GM23338 (cell line): ENCODE data around the gene TLE3. TPM values are rescaled to one million over a fixed set of nuclear protein-coding genes. Genes with fewer than 3 reads are reported as not detected.

Source experiments
- ATAC-seq: fragments of 200-7000 bp; cut with Tn5 transposase; 3 replicates; pipeline ENCODE4 v1.9.1; 2020
- DNase-seq: peaks from one replicate; pipeline ENCODE4 v3.0.0-alpha.2; 2015; ENCODE audit warnings: low spot score
- H2AFZ ChIP-seq: fragments of 200-600 bp; sonication (generic); 2 replicates; pipeline ENCODE4 v1.8.0; 2016; ENCODE audit warnings: antibody characterized with exemption, mild to moderate bottlenecking, moderate library complexity
- H3F3A ChIP-seq: fragments of 200-600 bp; sonication (generic); replicated peaks from 2 replicates; pipeline ENCODE4 v1.8.0; 2017; ENCODE audit warnings: antibody characterized with exemption, mixed run types, low read depth
- H3K27ac ChIP-seq: fragments of 200-600 bp; sonication (generic); 2 replicates; pipeline ENCODE4 v1.6.1; 2016; ENCODE audit warnings: low read depth
- H3K27me3 ChIP-seq: fragments of 200-600 bp; sonication (generic); 2 replicates; pipeline ENCODE4 v1.8.0; 2016; ENCODE audit warnings: mild to moderate bottlenecking, mixed run types, moderate library complexity; ENCODE audit not compliant: insufficient read depth
- H3K36me3 ChIP-seq: fragments of 200-600 bp; sonication (generic); 2 replicates; pipeline ENCODE4 v1.8.0; 2016; ENCODE audit warnings: mild to moderate bottlenecking; ENCODE audit not compliant: insufficient read depth
- H3K4me1 ChIP-seq: fragments of 200-600 bp; sonication (generic); 2 replicates; pipeline ENCODE4 v1.8.0; 2016; ENCODE audit warnings: mild to moderate bottlenecking, moderate library complexity; ENCODE audit not compliant: insufficient read depth
- H3K4me2 ChIP-seq: fragments of 200-600 bp; sonication (generic); 2 replicates; pipeline ENCODE4 v1.7.1; 2017; ENCODE audit warnings: mixed run types
- H3K4me3 ChIP-seq: fragments of 200-600 bp; sonication (generic); 2 replicates; pipeline ENCODE4 v1.6.1; 2016; ENCODE audit warnings: mixed run types
- H3K79me2 ChIP-seq: fragments of 200-600 bp; sonication (generic); replicated peaks from 2 replicates; pipeline ENCODE4 v1.8.0; 2017; ENCODE audit warnings: mild to moderate bottlenecking; ENCODE audit not compliant: insufficient read depth
- H3K9me2 ChIP-seq: fragments of 200-600 bp; sonication (generic); 2 replicates; pipeline ENCODE4 v1.8.0; 2017; ENCODE audit not compliant: insufficient read depth
- H4K20me1 ChIP-seq: fragments of 200-600 bp; sonication (generic); replicated peaks from 2 replicates; pipeline ENCODE4 v1.8.0; 2017; ENCODE audit warnings: mild to moderate bottlenecking; ENCODE audit not compliant: insufficient read depth
- H3K27ac Mint-ChIP-seq: 2 replicates; pipeline ENCODE4 v1.8.0; 2020; ENCODE audit warnings: inconsistent platforms, mild to moderate bottlenecking, moderate library complexity, mixed read lengths
- H3K27me3 Mint-ChIP-seq: 3 replicates; pipeline ENCODE4 v1.8.0; 2022; ENCODE audit warnings: low read depth, mild to moderate bottlenecking, moderate library complexity, mixed read lengths, inconsistent platforms; ENCODE audit not compliant: insufficient read depth, poor library complexity
- H3K36me3 Mint-ChIP-seq: 3 replicates; pipeline ENCODE4 v1.8.0; 2021; ENCODE audit warnings: low read depth, mild to moderate bottlenecking, inconsistent platforms, moderate library complexity, mixed read lengths
- H3K4me1 Mint-ChIP-seq: 3 replicates; pipeline ENCODE4 v1.8.0; 2020; ENCODE audit warnings: mild to moderate bottlenecking, inconsistent platforms, mixed read lengths
- H3K4me3 Mint-ChIP-seq: 3 replicates; pipeline ENCODE4 v1.8.0; 2021; ENCODE audit warnings: moderate library complexity, mild to moderate bottlenecking, inconsistent platforms, mixed read lengths
- H3K9me3 Mint-ChIP-seq: 3 replicates; pipeline ENCODE4 v1.8.0; 2020; ENCODE audit warnings: moderate library complexity, mild to moderate bottlenecking, inconsistent platforms, mixed read lengths
- CREB1 ChIP-seq: fragments of 250-450 bp; sonication (Bioruptor Pico); IDR thresholded peaks from 2 replicates; pipeline ENCODE4 v1.5.0; 2020; ENCODE audit warnings: low read depth, mild to moderate bottlenecking, moderate library complexity
- ETS1 ChIP-seq: IDR thresholded peaks from 2 replicates; pipeline ENCODE4 v1.6.1; 2016; ENCODE audit warnings: antibody characterized with exemption
- EZH2 ChIP-seq: fragments of 200-600 bp; sonication (generic); IDR thresholded peaks from one replicate; pipeline ENCODE4 v1.8.0; 2017; ENCODE audit warnings: antibody characterized with exemption, mild to moderate bottlenecking, low read depth; ENCODE audit not compliant: unreplicated experiment
- EZH2phosphoT487 ChIP-seq: fragments of 200-600 bp; sonication (generic); IDR thresholded peaks from one replicate; pipeline ENCODE4 v1.8.1; 2018; ENCODE audit warnings: antibody characterized with exemption; ENCODE audit not compliant: unreplicated experiment
- JUNB ChIP-seq: IDR thresholded peaks from one replicate; pipeline ENCODE4 v1.6.1; 2016; ENCODE audit warnings: antibody characterized with exemption; ENCODE audit not compliant: unreplicated experiment
- NANOG ChIP-seq: IDR thresholded peaks from 2 replicates; pipeline ENCODE4 v1.6.1; 2016; ENCODE audit warnings: antibody characterized with exemption, borderline replicate concordance
- POLR2AphosphoS5 ChIP-seq: IDR thresholded peaks from 2 replicates; pipeline ENCODE4 v1.6.1; 2016; ENCODE audit warnings: antibody characterized with exemption, low read depth
- STAT1 ChIP-seq: IDR thresholded peaks from one replicate; pipeline ENCODE4 v1.6.1; 2016; ENCODE audit warnings: antibody characterized with exemption; ENCODE audit not compliant: unreplicated experiment
- ZNF114 ChIP-seq: fragments of 250-450 bp; sonication (Bioruptor Pico); IDR thresholded peaks from 2 replicates; pipeline ENCODE4 v1.5.0; 2020; ENCODE audit warnings: mild to moderate bottlenecking, moderate library complexity
- ZNF331 ChIP-seq: fragments of 250-450 bp; sonication (Bioruptor Pico); IDR thresholded peaks from 2 replicates; pipeline ENCODE4 v1.5.0; 2020; ENCODE audit warnings: low read depth, mild to moderate bottlenecking, moderate library complexity
- polyA plus RNA-seq: library from polyadenylated mRNA; unstranded; fragments of >200 nt; fragmentation: Nextera tagmentation; extraction: Ambion mirVana; gene quantifications from 2 replicates; pipeline ENCODE4 v1.2.1, GENCODE V29; 2016
- total RNA-seq: library from RNA; depleted of rRNA; stranded (reverse); fragments of >200 nt; shearing (Covaris generic); gene quantifications from 2 replicates; pipeline ENCODE4 v1.2.3, GENCODE V29; 2014
- TF ChIP-seq, protein P1 (sequence below), 2 experiments: fragments of 200-600 bp in 1 of 2; sonication (generic) in 1 of 2; conservative IDR thresholded peaks; 2 replicates each; pipeline versions ENCODE4 v1.5.1 to v1.6.1; 2016 to 2017; ENCODE audit warnings: antibody characterized with exemption in 2 of 2, low read depth in 2 of 2, mild to moderate bottlenecking in 2 of 2, moderate library complexity in 1 of 2
- TF ChIP-seq, protein P2 (sequence below): IDR thresholded peaks from one replicate; pipeline ENCODE4 v1.6.1; 2018; ENCODE audit warnings: antibody characterized with exemption; ENCODE audit not compliant: unreplicated experiment
- TF ChIP-seq, protein P3 (sequence below): fragments of 250-450 bp; sonication (Bioruptor Pico); IDR thresholded peaks from 2 replicates; pipeline ENCODE4 v1.5.0; 2020; ENCODE audit warnings: mild to moderate bottlenecking, moderate library complexity

TLE3 gene
- total and polyA plus RNA-seq, 2 experiments from 2014 or later = 10.4 to 79.5 TPM

- Mint-ChIP-seq H3K27me3 (peaks cover 7% of the 10 kb centered on the region), H3K27ac (peak overlapping the region; percentile 77), H3K4me3 (no peak overlapping the region), H3K9me3 (no peaks in the 10 kb centered on the region), H3K36me3 (peaks cover 57% of the 10 kb centered on the region), H3K4me1 (peaks cover 15% of the 10 kb centered on the region)
- Histone ChIP-seq H3F3A (no peaks in the 10 kb centered on the region), H4K20me1 (peaks cover 23% of the 10 kb centered on the region), H3K4me2 (no peak overlapping the region), H3K79me2 (peaks cover 7% of the 10 kb centered on the region), H3K4me3 (no peak overlapping the region), H3K27ac (no peak overlapping the region), H3K36me3 (no peaks in the 10 kb centered on the region; the same call in none of the 2 replicates), H3K27me3 (no peaks in the 10 kb centered on the region), H3K9me2 (no peaks in the 10 kb centered on the region), H3K4me1 (peaks cover 6% of the 10 kb centered on the region; the same call in 1 of the 2 replicates), H2AFZ (no peak overlapping the region)
- DNase-seq (no peak), ATAC-seq (peak; percentile 18; the same call in 1 of the 3 replicates)
- no peak for TF ChIP-seq NANOG
- no peak for TF ChIP-seq STAT1
- no peak for TF ChIP-seq POLR2AphosphoS5
- no peak for TF ChIP-seq CREB1 (CRISPR knock-in tag)
- TF ChIP-seq ZNF114 (CRISPR knock-in tag) = no peak
- no peak for TF ChIP-seq ETS1
- no peak for TF ChIP-seq ZNF331 (CRISPR knock-in tag)
- no peak for TF ChIP-seq EZH2
- TF ChIP-seq JUNB = no peak
- TF ChIP-seq EZH2phosphoT487 = no peak
- TF ChIP-seq, protein P1, sequence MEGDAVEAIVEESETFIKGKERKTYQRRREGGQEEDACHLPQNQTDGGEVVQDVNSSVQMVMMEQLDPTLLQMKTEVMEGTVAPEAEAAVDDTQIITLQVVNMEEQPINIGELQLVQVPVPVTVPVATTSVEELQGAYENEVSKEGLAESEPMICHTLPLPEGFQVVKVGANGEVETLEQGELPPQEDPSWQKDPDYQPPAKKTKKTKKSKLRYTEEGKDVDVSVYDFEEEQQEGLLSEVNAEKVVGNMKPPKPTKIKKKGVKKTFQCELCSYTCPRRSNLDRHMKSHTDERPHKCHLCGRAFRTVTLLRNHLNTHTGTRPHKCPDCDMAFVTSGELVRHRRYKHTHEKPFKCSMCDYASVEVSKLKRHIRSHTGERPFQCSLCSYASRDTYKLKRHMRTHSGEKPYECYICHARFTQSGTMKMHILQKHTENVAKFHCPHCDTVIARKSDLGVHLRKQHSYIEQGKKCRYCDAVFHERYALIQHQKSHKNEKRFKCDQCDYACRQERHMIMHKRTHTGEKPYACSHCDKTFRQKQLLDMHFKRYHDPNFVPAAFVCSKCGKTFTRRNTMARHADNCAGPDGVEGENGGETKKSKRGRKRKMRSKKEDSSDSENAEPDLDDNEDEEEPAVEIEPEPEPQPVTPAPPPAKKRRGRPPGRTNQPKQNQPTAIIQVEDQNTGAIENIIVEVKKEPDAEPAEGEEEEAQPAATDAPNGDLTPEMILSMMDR (conservative IDR thresholded peaks at IDR 0.05; ENCODE audit: low read depth in 2 of 2) = no peak
- TF ChIP-seq, protein P2, sequence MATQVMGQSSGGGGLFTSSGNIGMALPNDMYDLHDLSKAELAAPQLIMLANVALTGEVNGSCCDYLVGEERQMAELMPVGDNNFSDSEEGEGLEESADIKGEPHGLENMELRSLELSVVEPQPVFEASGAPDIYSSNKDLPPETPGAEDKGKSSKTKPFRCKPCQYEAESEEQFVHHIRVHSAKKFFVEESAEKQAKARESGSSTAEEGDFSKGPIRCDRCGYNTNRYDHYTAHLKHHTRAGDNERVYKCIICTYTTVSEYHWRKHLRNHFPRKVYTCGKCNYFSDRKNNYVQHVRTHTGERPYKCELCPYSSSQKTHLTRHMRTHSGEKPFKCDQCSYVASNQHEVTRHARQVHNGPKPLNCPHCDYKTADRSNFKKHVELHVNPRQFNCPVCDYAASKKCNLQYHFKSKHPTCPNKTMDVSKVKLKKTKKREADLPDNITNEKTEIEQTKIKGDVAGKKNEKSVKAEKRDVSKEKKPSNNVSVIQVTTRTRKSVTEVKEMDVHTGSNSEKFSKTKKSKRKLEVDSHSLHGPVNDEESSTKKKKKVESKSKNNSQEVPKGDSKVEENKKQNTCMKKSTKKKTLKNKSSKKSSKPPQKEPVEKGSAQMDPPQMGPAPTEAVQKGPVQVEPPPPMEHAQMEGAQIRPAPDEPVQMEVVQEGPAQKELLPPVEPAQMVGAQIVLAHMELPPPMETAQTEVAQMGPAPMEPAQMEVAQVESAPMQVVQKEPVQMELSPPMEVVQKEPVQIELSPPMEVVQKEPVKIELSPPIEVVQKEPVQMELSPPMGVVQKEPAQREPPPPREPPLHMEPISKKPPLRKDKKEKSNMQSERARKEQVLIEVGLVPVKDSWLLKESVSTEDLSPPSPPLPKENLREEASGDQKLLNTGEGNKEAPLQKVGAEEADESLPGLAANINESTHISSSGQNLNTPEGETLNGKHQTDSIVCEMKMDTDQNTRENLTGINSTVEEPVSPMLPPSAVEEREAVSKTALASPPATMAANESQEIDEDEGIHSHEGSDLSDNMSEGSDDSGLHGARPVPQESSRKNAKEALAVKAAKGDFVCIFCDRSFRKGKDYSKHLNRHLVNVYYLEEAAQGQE = no peak
- TF ChIP-seq, protein P3, sequence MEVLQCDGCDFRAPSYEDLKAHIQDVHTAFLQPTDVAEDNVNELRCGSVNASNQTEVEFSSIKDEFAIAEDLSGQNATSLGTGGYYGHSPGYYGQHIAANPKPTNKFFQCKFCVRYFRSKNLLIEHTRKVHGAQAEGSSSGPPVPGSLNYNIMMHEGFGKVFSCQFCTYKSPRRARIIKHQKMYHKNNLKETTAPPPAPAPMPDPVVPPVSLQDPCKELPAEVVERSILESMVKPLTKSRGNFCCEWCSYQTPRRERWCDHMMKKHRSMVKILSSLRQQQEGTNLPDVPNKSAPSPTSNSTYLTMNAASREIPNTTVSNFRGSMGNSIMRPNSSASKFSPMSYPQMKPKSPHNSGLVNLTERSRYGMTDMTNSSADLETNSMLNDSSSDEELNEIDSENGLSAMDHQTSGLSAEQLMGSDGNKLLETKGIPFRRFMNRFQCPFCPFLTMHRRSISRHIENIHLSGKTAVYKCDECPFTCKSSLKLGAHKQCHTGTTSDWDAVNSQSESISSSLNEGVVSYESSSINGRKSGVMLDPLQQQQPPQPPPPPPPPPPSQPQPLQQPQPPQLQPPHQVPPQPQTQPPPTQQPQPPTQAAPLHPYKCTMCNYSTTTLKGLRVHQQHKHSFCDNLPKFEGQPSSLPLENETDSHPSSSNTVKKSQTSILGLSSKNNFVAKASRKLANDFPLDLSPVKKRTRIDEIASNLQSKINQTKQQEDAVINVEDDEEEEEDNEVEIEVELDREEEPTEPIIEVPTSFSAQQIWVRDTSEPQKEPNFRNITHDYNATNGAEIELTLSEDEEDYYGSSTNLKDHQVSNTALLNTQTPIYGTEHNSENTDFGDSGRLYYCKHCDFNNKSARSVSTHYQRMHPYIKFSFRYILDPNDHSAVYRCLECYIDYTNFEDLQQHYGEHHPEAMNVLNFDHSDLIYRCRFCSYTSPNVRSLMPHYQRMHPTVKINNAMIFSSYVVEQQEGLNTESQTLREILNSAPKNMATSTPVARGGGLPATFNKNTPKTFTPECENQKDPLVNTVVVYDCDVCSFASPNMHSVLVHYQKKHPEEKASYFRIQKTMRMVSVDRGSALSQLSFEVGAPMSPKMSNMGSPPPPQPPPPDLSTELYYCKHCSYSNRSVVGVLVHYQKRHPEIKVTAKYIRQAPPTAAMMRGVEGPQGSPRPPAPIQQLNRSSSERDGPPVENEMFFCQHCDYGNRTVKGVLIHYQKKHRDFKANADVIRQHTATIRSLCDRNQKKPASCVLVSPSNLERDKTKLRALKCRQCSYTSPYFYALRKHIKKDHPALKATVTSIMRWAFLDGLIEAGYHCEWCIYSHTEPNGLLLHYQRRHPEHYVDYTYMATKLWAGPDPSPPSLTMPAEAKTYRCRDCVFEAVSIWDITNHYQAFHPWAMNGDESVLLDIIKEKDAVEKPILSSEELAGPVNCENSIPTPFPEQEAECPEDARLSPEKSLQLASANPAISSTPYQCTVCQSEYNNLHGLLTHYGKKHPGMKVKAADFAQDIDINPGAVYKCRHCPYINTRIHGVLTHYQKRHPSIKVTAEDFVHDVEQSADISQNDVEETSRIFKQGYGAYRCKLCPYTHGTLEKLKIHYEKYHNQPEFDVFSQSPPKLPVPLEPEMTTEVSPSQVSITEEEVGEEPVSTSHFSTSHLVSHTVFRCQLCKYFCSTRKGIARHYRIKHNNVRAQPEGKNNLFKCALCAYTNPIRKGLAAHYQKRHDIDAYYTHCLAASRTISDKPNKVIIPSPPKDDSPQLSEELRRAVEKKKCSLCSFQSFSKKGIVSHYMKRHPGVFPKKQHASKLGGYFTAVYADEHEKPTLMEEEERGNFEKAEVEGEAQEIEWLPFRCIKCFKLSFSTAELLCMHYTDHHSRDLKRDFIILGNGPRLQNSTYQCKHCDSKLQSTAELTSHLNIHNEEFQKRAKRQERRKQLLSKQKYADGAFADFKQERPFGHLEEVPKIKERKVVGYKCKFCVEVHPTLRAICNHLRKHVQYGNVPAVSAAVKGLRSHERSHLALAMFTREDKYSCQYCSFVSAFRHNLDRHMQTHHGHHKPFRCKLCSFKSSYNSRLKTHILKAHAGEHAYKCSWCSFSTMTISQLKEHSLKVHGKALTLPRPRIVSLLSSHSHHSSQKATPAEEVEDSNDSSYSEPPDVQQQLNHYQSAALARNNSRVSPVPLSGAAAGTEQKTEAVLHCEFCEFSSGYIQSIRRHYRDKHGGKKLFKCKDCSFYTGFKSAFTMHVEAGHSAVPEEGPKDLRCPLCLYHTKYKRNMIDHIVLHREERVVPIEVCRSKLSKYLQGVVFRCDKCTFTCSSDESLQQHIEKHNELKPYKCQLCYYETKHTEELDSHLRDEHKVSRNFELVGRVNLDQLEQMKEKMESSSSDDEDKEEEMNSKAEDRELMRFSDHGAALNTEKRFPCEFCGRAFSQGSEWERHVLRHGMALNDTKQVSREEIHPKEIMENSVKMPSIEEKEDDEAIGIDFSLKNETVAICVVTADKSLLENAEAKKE (CRISPR knock-in tag) = no peak
Measured at GRCh38 chr15:70066004-70066403, 31.7 kb downstream of the TLE3 start.
